ENCODE results near the gene ZNF18.

Gene ZNF18, protein sequence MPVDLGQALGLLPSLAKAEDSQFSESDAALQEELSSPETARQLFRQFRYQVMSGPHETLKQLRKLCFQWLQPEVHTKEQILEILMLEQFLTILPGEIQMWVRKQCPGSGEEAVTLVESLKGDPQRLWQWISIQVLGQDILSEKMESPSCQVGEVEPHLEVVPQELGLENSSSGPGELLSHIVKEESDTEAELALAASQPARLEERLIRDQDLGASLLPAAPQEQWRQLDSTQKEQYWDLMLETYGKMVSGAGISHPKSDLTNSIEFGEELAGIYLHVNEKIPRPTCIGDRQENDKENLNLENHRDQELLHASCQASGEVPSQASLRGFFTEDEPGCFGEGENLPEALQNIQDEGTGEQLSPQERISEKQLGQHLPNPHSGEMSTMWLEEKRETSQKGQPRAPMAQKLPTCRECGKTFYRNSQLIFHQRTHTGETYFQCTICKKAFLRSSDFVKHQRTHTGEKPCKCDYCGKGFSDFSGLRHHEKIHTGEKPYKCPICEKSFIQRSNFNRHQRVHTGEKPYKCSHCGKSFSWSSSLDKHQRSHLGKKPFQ

DNA sequence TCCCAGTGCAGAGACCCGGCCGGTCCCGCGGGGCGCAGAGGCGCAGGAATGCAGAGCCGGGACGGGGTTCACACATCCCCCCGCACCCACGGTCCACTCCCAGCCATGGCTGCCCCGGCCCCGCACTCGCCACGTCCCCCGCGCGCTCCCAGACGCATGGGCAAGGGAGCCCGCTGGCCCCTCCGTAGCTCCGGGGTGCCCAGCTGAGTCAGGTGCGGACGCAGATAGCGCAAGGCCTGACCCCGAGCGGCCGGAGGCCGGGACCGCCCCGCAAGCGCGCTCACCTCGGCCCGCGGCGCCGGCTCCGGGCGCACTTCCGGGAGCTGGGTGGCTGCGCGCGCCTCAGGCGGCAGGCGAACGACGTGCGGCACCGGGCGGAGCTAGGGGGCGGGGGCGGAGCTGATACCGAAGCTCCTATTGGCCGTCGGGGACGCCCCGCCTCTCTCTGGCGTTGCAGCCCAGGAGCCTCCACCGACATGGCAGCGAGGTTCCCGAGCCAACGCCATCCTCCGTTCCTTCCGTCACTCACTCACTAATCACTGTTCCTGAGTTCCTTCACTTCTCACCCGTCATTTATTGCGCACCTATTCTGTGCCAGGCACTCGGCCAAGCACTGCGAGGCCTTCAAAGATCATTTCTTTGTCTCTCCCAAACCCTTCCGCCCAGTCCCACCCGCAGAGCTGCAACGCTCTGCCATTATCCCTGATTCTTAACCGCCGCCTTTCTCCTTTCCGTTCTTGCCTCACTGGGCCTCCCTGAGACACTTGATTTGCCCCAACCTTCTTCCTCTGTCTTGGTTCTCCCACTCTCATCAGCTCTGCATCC is at the start of gene ZNF18:
ZNF18 (minus strand) TSS at position 329 of the 825 bp plus-strand sequence. CDS start 4,646 bp downstream, outside the sequence.
- DNase-seq (ENCODE audit: low read depth), result peak; percentile 93

- DNase-seq (ENCODE audit: low read depth), result no peak
Measured at GRCh38 chr17:12046786-12047185, 49.5 kb upstream of the ZNF18 start.

DNA sequence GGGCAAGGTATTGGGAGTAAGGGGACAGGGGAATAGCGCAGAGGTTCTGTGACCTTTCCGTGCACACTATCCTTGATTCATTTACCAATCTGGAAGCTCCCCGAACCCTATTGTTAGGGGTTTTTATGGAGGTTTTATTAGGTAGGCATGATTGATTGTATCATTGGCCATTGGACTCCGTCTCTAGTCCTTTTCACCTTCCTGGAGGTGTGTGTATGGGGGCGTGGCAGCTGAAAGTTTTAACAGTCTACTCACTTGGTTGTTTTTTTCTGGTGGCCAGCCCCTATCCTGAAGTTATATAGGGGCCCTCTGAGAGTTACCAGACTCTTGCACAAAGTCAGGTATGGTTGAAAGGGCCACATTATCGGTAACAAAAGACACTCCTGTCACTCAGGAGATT is 46.4 kb upstream of the ZNF18 start:
- DNase-seq (ENCODE audit: low read depth), result no peak

DNA sequence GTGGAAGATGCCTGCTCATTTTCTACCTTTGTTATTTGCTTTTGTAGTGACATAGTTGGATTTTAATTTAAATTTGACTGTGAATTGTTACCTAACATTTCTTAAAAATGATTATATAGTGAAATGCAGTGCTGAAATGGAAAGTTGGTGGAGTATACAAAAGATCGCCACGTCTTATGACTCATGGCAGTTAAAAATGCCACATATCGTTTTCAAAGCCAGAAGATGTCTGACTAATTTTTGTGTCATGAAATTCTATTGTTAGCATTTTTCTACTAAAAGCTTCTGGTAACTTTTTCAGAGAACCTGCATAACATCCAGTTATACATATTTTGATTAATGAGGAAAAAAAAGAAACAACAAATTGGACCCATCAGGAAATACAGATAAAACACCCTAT is 44.0 kb upstream of the ZNF18 start:
- DNase-seq (ENCODE audit: low read depth), result no peak

DNA sequence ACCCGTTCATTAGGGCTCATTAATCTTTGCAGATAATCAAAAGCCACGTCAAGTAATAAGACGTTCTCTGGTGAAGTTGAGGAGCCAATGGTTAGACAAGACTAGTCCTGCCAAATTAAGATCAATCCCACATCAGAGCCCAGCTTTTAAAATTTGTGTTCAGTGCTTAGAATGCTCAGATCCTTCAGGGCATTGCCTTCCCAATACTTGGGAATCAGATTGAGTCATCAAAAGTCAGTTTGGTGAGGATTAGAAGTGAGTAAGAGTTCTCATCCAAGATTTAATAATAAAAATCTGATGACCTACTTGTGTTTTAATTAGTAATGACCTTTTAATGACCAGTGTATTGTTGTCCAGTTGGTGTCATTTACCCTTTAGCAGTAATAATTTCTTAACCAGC is 43.2 kb upstream of the ZNF18 start:
- DNase-seq (ENCODE audit: low read depth), result no peak

- DNase-seq (ENCODE audit: low read depth), result no peak
Measured at GRCh38 chr17:12037970-12038369, 40.7 kb upstream of the ZNF18 start.

- no peak for DNase-seq (ENCODE audit: low read depth)
Measured at GRCh38 chr17:12035673-12036072, 38.4 kb upstream of the ZNF18 start.

DNA sequence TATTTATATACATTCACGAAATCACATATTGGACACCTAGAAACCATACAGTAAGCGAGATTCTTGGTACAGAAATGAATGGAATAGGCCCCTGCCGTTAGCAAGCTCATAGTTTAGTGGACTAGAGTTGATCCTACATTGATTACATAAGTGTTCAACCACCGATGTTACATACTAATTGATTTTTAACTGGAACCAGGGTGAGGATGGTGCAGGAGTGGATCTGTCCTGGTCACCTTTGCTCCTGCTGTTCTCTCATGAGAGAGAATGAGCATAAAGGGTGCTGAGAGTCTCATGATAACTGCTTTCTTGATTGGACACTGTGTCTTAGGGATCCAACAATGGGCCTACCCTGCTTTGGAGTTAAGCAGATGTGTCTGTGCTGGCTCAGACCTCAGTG is 37.3 kb upstream of the ZNF18 start:
- DNase-seq (ENCODE audit: low read depth), result no peak

DNA sequence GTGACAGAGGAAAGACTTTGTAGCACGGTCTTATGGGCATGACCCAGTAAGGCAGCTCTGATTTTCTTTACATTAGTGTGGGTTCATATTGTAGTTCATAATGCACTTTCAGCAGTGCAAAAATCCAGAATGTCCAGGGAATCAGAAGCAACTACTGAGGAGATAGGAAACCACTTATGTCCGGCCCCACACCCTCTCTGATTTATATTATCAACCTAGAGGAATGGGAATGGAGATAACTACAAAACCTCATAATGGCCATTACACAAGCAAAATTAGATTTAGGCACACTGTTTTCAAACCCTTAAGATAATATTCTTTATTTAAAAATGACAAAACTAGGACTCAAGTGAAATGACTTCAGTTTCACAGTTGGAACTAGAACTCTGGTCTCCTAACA is 31.3 kb upstream of the ZNF18 start:
- DNase-seq (ENCODE audit: low read depth), result no peak

- no peak for DNase-seq (ENCODE audit: low read depth)
Measured at GRCh38 chr17:12027658-12028057, 30.4 kb upstream of the ZNF18 start.

DNA sequence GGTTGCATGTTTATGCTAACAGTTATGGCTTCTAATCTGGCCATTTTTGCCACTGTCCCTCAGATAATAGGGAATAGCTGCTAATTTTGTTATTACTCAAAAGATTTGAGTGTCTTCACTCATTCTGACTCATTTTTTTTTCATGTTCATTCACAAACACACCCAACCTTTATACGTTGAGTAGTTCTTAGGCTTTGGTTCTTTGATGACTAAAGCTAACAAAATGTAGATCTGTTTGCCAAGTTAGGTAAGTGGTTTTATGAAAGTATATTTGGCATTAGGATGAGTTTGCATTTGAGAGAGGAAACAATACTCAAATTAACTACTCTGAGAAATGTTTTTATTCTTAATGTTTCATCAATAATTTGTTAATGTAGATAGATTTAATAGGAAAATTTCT is 27.1 kb upstream of the ZNF18 start:
- DNase-seq (ENCODE audit: low read depth), result no peak

- no peak for DNase-seq (ENCODE audit: low read depth)
Measured at GRCh38 chr17:12022310-12022709, 25.0 kb upstream of the ZNF18 start.

DNA sequence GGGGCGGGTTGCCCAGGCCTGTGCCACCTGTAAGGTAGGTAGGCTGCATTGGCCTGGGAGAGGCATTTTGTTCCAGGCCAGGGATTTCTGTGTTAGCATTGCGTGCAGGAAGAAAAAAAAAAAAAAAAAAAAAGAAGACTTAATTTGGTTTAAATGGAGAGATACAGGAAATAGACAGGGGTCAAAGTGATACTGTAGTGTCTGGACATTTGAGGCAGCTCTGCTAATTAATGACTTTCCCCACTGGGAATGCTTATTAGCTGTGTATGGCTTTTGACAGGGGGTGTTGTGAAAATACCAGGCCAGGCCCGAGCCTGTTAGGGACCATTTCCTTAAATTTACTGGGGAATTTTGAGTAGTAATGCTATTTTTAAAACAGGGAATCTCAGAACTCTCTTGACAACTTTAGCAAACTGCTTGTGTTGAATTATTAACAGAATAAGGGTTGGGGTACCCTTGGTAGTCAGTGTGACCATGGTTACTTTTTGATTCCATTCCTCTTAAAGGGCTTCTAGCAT is 24.4 kb upstream of the ZNF18 start:
- no peak for DNase-seq (ENCODE audit: low read depth)

DNA sequence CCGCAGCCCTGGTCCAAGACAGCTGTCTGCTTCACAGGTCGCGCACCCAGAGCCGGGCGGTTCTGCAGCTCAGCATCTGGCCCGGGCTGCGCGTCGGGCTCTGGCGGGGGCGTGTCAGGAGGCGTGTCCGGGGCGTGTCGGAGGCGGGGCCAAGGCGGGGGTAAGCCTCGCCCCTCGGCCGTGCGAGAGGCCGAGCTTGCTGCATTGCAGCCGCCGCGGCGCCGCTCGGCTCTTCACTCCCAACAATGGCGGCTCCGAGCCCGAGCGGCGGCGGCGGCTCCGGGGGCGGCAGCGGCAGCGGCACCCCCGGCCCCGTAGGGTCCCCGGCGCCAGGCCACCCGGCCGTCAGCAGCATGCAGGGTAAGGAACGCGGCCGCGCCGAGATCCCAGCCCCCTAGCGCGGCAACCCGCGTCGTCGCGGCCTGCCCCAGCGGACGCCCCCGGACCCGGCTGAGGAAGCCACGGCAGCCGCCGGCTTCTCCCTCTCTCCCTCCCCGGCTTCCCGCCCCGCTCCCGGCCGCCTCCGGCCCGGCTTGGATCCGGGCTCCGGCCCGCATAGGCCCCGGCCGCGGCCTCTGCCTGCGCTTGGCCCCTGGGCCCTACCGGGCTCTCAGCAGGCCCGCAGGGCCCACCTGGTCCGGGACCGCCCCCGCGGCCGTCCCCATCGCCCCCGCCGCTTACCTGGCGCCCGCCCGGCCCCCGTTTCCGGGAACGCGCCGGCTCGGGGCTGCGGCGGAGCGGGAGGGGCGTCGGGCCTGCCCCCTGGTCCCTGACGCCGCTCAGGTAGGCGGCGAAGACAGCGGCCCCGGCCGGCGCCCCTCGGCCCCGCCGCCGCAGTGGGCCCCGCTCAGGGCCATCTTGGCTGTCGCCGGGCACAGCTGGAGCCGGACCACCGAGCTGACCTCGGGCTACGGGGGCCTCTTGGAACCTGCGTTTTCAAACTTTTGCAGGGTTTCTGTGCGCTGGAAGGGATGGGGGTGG is 23.7 kb upstream of the ZNF18 start, which contains the start of gene MAP2K4:
MAP2K4 (plus strand) TSS at position 236 of the 981 bp plus-strand sequence; CDS start at position 246, 10 bp downstream.
- DNase-seq (ENCODE audit: low read depth), result peak; percentile 94

DNA sequence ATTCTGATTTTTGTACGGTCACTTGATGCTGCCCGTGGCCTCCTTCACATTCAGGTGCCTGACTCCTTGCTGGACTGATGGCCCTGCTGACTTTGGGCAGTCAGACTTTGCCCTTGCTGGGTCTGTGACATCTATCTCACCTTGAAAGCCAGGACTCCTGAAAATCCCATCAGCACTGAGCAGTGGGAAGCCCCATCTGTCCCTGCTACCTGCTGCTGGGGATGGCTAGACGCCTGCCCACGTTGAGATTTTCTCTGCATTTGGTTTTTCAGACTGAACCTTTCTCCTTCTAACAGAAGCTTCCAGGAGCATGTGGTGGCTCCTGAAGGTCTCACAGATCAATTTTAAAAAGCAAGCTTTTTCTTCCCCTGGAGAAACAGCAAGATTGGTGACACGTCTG is 10.2 kb upstream of the ZNF18 start:
- DNase-seq (ENCODE audit: low read depth), result no peak

GRCh38 chr17:11999696-12000095 is 2.4 kb upstream of the ZNF18 start:
- DNase-seq (ENCODE audit: low read depth), result no peak

GRCh38 chr17:11997972-11998233 is 628 bp upstream of the ZNF18 start:
- DNase-seq (ENCODE audit: low read depth), result no peak

- peak; percentile 10 for DNase-seq (ENCODE audit: low read depth)
Measured at GRCh38 chr17:11996722-11997146, 541 bp downstream of the ZNF18 start.

DNA sequence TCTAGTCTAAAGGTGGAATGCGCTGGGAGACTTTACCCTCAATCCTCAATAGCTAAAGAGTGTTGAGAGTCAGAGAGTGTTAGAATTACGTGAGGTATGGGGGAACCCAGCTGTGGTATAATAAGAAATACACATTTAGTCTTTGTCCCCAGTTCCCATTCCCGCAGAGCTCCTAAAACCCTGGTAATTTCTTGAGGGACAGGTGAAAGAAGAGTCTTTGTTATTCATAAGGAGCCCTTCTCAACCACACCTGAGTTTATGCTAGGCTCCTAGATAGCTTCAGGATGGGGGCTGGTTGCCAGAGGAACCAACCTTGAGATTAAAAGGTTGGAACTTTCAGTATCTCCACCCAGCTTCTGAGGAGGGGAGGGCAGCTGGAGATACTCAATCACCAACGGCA is 5.8 kb downstream of the ZNF18 start:
- DNase-seq (ENCODE audit: low read depth), result no peak

DNA sequence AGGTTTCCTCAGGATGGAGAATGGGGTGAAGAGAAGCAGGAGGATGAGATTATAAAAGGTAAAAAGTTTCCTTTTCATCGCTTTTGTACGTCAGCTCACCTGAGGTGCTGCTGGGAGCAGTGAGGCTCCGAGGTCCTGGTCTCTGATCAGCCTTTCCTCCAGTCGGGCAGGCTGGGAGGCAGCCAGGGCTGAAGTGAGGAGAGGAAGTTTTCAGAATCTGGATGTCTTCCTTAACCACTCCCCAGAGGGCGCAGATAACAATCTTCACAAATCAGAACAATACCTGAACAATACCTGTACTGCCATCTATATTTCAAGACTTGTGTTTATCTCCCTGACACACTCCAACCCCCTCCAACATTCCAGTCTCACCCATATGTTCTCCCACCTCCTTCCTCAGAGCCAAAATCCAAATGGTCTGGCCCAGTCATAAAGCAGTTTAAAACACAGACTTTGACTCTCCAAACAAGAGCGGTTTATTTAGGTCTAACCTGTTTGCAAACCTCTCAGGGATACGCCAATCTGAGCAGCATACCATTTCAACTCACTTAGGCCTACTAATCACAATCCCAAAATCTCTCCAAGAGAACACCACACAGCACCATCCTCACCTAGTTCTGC is 6.8 kb downstream of the ZNF18 start:
- DNase-seq (ENCODE audit: low read depth), result no peak

DNA sequence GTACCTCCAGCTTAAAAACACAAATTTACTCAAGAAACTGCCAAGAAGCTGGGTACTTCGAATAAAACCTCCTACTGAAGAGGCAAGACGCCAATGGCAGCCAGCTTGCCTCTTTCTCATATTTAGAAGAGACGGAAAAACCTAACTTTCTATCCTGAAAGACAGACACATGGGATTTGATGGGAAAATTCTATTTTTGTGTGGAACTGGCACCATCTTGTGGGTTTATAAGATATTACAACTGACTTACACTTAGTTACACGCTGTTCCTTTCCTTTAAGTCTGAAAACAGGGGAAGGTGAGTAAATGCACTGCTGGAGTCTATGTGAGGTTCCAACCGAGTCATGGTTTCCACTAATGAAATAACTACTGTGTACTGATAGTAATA is 10.3 kb downstream of the ZNF18 start:
- no peak for DNase-seq (ENCODE audit: low read depth)
